Neural crest cell (in vitro differentiated cells): ENCODE measurements around the gene CFTR. TPM values are rescaled to one million over a fixed set of nuclear protein-coding genes. Genes with fewer than 3 reads are reported as not detected.
"Not testable (repeated sequence)": the region's sequence is repeated elsewhere in the genome, so short reads cannot be mapped to it uniquely, and the experiment has no call there.

Experiments used
- DNase-seq: peaks from one replicate; pipeline ENCODE4 v3.0.0; 2021; ENCODE audit warnings: low read depth, mixed read lengths, low spot score
- H3K27ac Mint-ChIP-seq: one replicate; pipeline ENCODE4 v1.8.0; 2021; ENCODE audit warnings: mild to moderate bottlenecking, mixed read lengths; ENCODE audit not compliant: unreplicated experiment
- H3K27me3 Mint-ChIP-seq: 2 replicates; pipeline ENCODE4 v1.8.0; 2021; ENCODE audit warnings: low read depth, mild to moderate bottlenecking, mixed read lengths
- H3K36me3 Mint-ChIP-seq: 2 replicates; pipeline ENCODE4 v1.8.0; 2021; ENCODE audit warnings: low read depth, mild to moderate bottlenecking, mixed read lengths
- H3K4me1 Mint-ChIP-seq: 2 replicates; pipeline ENCODE4 v1.8.0; 2021; ENCODE audit warnings: mixed read lengths
- H3K4me3 Mint-ChIP-seq: one replicate; pipeline ENCODE4 v1.8.0; 2021; ENCODE audit warnings: mild to moderate bottlenecking, mixed read lengths
- H3K9me3 Mint-ChIP-seq: 2 replicates; pipeline ENCODE4 v1.8.0; 2021; ENCODE audit warnings: mixed read lengths
- CTCF ChIP-seq: fragments of 200-600 bp; sonication (generic); conservative IDR thresholded peaks from 2 replicates; pipeline ENCODE4 v1.5.0; 2021; ENCODE audit warnings: antibody characterized with exemption, mild to moderate bottlenecking
- total RNA-seq: library from RNA; stranded (reverse); gene quantifications from 2 replicates; pipeline ENCODE4 v1.2.1, GENCODE V29; 2021

The CFTR gene
- total RNA-seq, 1 donor from 2014 or later = not detected

- no peak for DNase-seq
- no peaks in the 10 kb centered on the region for H3K36me3 Mint-ChIP-seq
- H3K4me1 Mint-ChIP-seq = peaks cover 4% of the 10 kb centered on the region
- H3K27ac Mint-ChIP-seq = no peak overlapping the region
- no peak overlapping the region for H3K4me3 Mint-ChIP-seq
- no peaks in the 10 kb centered on the region for H3K9me3 Mint-ChIP-seq
- no peak for TF ChIP-seq CTCF
- no peaks in the 10 kb centered on the region for H3K27me3 Mint-ChIP-seq
Measured at GRCh38 chr7:117707080-117707479, 227.3 kb downstream of the CFTR start.

GRCh38 chr7:117708173-117708572 lies 228.3 kb downstream of the CFTR start:
- H3K4me1 Mint-ChIP-seq, H3K9me3 Mint-ChIP-seq, H3K27me3 Mint-ChIP-seq, H3K36me3 Mint-ChIP-seq, H3K4me3 Mint-ChIP-seq, H3K27ac Mint-ChIP-seq, DNase-seq: not testable (repeated sequence)

GRCh38 chr7:117711556-117711955 lies 231.7 kb downstream of the CFTR start:
- Mint-ChIP-seq H3K36me3 (no peaks in the 10 kb centered on the region), H3K4me3 (no peak overlapping the region), H3K27me3 (no peaks in the 10 kb centered on the region), H3K4me1 (no peaks in the 10 kb centered on the region), H3K9me3 (no peaks in the 10 kb centered on the region), H3K27ac (no peak overlapping the region)
- no peak for DNase-seq
- TF ChIP-seq CTCF = no peak

GRCh38 chr7:117715784-117716445 lies 236.1 kb downstream of the CFTR start:
- no peaks in the 10 kb centered on the region for H3K4me1 Mint-ChIP-seq
- no peaks in the 10 kb centered on the region for H3K9me3 Mint-ChIP-seq
- peaks cover 3% of the 10 kb centered on the region for H3K36me3 Mint-ChIP-seq
- TF ChIP-seq CTCF = peak; percentile 71
- no peak overlapping the region for H3K4me3 Mint-ChIP-seq
- H3K27me3 Mint-ChIP-seq = no peaks in the 10 kb centered on the region
- no peak overlapping the region for H3K27ac Mint-ChIP-seq
- peak; percentile 35 for DNase-seq

- Mint-ChIP-seq H3K27me3 (no peaks in the 10 kb centered on the region), H3K36me3 (peaks cover 3% of the 10 kb centered on the region), H3K4me3 (no peak overlapping the region), H3K4me1 (no peaks in the 10 kb centered on the region), H3K27ac (no peak overlapping the region), H3K9me3 (no peaks in the 10 kb centered on the region)
- no peak for TF ChIP-seq CTCF
- DNase-seq = no peak
Measured at GRCh38 chr7:117716707-117717299, 237.0 kb downstream of the CFTR start.

GRCh38 chr7:117717357-117717756 lies 237.5 kb downstream of the CFTR start:
- no peaks in the 10 kb centered on the region for H3K9me3 Mint-ChIP-seq
- H3K4me1 Mint-ChIP-seq = no peaks in the 10 kb centered on the region
- H3K36me3 Mint-ChIP-seq = peaks cover 3% of the 10 kb centered on the region
- no peaks in the 10 kb centered on the region for H3K27me3 Mint-ChIP-seq
- H3K27ac Mint-ChIP-seq = no peak overlapping the region
- H3K4me3 Mint-ChIP-seq = no peak overlapping the region
- DNase-seq = no peak
- no peak for TF ChIP-seq CTCF
